A549 (cell line): ENCODE measurements around the gene EGFLAM. TPM values are rescaled to one million over a fixed set of nuclear protein-coding genes. Genes with fewer than 3 reads are reported as not detected.
A peak's percentile ranks its signal among the peaks of the same experiment; 100 is the strongest.

Experiments
- ATAC-seq, 2 experiments: fragments of 200-7000 bp in 1 of 2; fragments of >200 bp in 1 of 2; cut with Nextera tagmentation in 1 of 2; cut with Tn5 transposase in 1 of 2; 3 replicates each; pipeline versions ENCODE4 v1.8.0 to v1.9.1; 2018 to 2020; ENCODE audit warnings: mild to moderate bottlenecking in 1 of 2, moderate library complexity in 1 of 2
- CTCF ChIA-PET: fragments of 300-600 bp; sonication (Branson Sonifier 250); formaldehyde crosslinking; extraction: SDS; loops from one replicate; lab custom pipeline; 2021; ENCODE audit warnings: antibody characterized with exemption, inconsistent platforms; lab: Yijun Ruan, JAX
- POLR2A ChIA-PET: fragments of 350-600 bp; formaldehyde crosslinking; extraction: SDS; loops from one replicate; lab custom pipeline; 2021; ENCODE audit warnings: antibody characterized with exemption, inconsistent platforms; lab: Yijun Ruan, JAX
- DNase-seq, 2 experiments: peaks; one replicate each; pipeline versions ENCODE4 v3.0.0 to v3.0.0-alpha.2; 2011 to 2016; ENCODE audit warnings: low read depth in 1 of 2, low spot score in 1 of 2
- FAIRE-seq: peaks from 2 replicates; lab custom pipeline; 2011; peaks lifted over from hg19 to GRCh38; lab: Jason Lieb, UNC
- H3K27ac ChIP-seq, 2 experiments: fragments of >200 bp; sonication (Bioruptor Twin); formaldehyde crosslinking; 3 replicates each; pipeline ENCODE4 v1.5.1; 2016 to 2017
- H3K4me1 ChIP-seq: fragments of >200 bp; sonication (Bioruptor Twin); formaldehyde crosslinking; 3 replicates; pipeline ENCODE4 v1.6.1; 2016
- H3K4me2 ChIP-seq: fragments of >200 bp; sonication (Bioruptor Twin); formaldehyde crosslinking; 3 replicates; pipeline ENCODE4 v1.6.1; 2016
- H3K4me3 ChIP-seq: fragments of >200 bp; sonication (Bioruptor Twin); formaldehyde crosslinking; 3 replicates; pipeline ENCODE4 v1.5.1; 2016
- H3K9me3 ChIP-seq: fragments of >200 bp; sonication (Bioruptor Twin); formaldehyde crosslinking; 3 replicates; pipeline ENCODE4 v1.6.1; 2016
- ATOH8 ChIP-seq: fragments of 250-450 bp; sonication (Bioruptor Pico); IDR thresholded peaks from 2 replicates; pipeline ENCODE4 v1.5.0; 2020; ENCODE audit warnings: low read depth, mild to moderate bottlenecking, moderate library complexity
- BHLHE40 ChIP-seq: IDR thresholded peaks from 2 replicates; pipeline ENCODE4 v1.6.1; 2012; ENCODE audit warnings: low read depth, low read length, inconsistent platforms
- CBX8 ChIP-seq: fragments of 200-600 bp; sonication (generic); IDR thresholded peaks from 2 replicates; pipeline ENCODE4 v1.6.1; 2016
- CTCF ChIP-seq: fragments of >200 bp; sonication (Bioruptor Twin); formaldehyde crosslinking; IDR thresholded peaks from 3 replicates; pipeline ENCODE4 v1.5.1; 2016
- GATA3 ChIP-seq: IDR thresholded peaks from 2 replicates; pipeline ENCODE4 v1.6.1; 2012; ENCODE audit warnings: borderline replicate concordance
- HOXB13 ChIP-seq: fragments of 250-450 bp; sonication (Bioruptor Pico); IDR thresholded peaks from 2 replicates; pipeline ENCODE4 v1.5.0; 2020; ENCODE audit warnings: low read depth, mild to moderate bottlenecking, moderate library complexity
- MAFK ChIP-seq: fragments of 450-650 bp; IDR thresholded peaks from 2 replicates; pipeline ENCODE4 v1.6.1; 2014; ENCODE audit not compliant: partially characterized antibody
- MAX ChIP-seq: IDR thresholded peaks from 2 replicates; pipeline ENCODE4 v1.6.1; 2012
- MAZ ChIP-seq: fragments of 150-350 bp; IDR thresholded peaks from 2 replicates; pipeline ENCODE4 v1.6.1; 2014; ENCODE audit warnings: antibody characterized with exemption, low read depth, low read length, borderline replicate concordance
- MYC ChIP-seq: IDR thresholded peaks from 2 replicates; pipeline ENCODE4 v1.6.1; 2012; ENCODE audit warnings: mild to moderate bottlenecking, inconsistent platforms, low read length, improper control_type of control experiment, borderline replicate concordance
- NFE2L2 ChIP-seq: fragments of 150-350 bp; conservative IDR thresholded peaks from 2 replicates; pipeline ENCODE4 v1.6.1; 2014; ENCODE audit warnings: low read length
- NPAS2 ChIP-seq: fragments of 250-450 bp; sonication (Bioruptor Pico); IDR thresholded peaks from 2 replicates; pipeline ENCODE4 v1.8.0; 2022; ENCODE audit warnings: mild to moderate bottlenecking, moderate library complexity, borderline replicate concordance
- NR3C1 ChIP-seq: fragments of >200 bp; sonication (Bioruptor Twin); formaldehyde crosslinking; IDR thresholded peaks from 3 replicates; pipeline ENCODE4 v1.6.1; 2017
- PBX3 ChIP-seq: IDR thresholded peaks from 2 replicates; pipeline ENCODE4 v1.6.1; 2012
- POLR2AphosphoS2 ChIP-seq: conservative IDR thresholded peaks from 2 replicates; pipeline ENCODE4 v1.6.1; 2012; ENCODE audit warnings: low read length, improper control_type of control experiment, inconsistent platforms
- RNF2 ChIP-seq: fragments of 200-600 bp; sonication (generic); IDR thresholded peaks from 2 replicates; pipeline ENCODE4 v1.6.1; 2016; ENCODE audit warnings: low read depth, mild to moderate bottlenecking, antibody characterized with exemption, moderate library complexity, borderline replicate concordance
- TFCP2L1 ChIP-seq: fragments of 250-450 bp; sonication (Bioruptor Pico); IDR thresholded peaks from 2 replicates; pipeline ENCODE4 v1.5.0; 2021; ENCODE audit warnings: mild to moderate bottlenecking
- USF2 ChIP-seq: fragments of 450-650 bp; IDR thresholded peaks from 2 replicates; pipeline ENCODE4 v1.6.1; 2014; ENCODE audit warnings: antibody characterized with exemption
- ZNF302 ChIP-seq: fragments of 250-450 bp; sonication (Bioruptor Pico); IDR thresholded peaks from 2 replicates; pipeline ENCODE4 v1.9.0; 2021; ENCODE audit warnings: inconsistent platforms, mild to moderate bottlenecking, moderate library complexity
- ZSCAN20 ChIP-seq: fragments of 250-450 bp; sonication (Bioruptor Pico); IDR thresholded peaks from 2 replicates; pipeline ENCODE4 v1.8.0; 2022; ENCODE audit warnings: mild to moderate bottlenecking, moderate library complexity
- WGBS: methylation state at CpG from one replicate; pipeline ENCODE4 v1.1.6; 2017; ENCODE audit errors: missing lambda C conversion rate; 5-methylcytosine and 5-hydroxymethylcytosine counted together
- polyA plus RNA-seq, 4 experiments: library from polyadenylated mRNA; depleted of rRNA in 3 of 4; stranded (reverse); fragments of >200 nt; fragmentation: RNase III in 1 of 4; extraction: RNeasy Plus Mini Kit Qiagen cat#74134 plus additional on column Dnase treatment in 1 of 4; gene quantifications; 2 replicates in 3 of 4; 3 replicates in 1 of 4; pipeline ENCODE4 v1.2.3, GENCODE V29; 2011 to 2017
- TF ChIP-seq, protein P1 (sequence below): fragments of 200-600 bp; sonication (generic); IDR thresholded peaks from 2 replicates; pipeline ENCODE4 v1.6.1; 2016; ENCODE audit warnings: antibody characterized with exemption, mild to moderate bottlenecking, moderate library complexity

Gene EGFLAM
- polyA plus RNA-seq, 2 of the 4 experiments (the other 2 are of a cell fraction) = 0.13 TPM; not detected in 1

DNA sequence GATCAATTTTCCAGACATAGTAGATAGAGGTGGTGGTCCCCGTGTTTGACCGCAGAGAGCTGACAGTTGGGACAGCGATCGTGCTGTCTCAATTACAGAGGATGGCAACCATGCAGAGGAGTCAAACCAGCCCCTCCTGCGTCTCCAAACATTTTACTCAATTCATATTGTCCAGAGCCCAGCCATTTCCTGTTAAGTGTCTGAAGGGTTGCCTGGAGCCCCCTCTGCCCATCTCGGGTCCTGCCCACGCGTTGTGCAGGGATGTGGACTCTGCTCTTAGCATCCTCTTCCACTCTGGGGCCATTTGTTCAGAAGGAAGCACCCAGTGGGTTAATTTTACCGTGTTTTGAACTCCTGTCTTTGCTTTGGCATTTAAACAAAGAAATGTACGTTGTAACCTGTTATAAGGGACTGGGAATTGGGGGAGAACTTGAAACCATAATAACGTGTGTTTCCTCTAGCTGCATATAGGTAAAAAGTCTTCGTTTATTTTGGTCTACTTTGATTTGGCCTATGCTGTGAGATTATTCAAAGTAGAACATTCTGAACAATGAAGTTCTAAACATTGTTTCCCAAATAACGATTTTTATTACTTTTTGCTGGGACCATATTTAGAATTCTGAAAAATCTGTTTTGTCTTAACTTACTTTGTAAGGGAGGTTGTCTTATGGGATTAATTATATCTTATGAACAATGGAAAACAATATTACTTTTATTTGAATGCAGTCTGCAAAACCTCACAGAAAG lies 876 bp downstream of the EGFLAM start:
- Histone ChIP-seq H3K4me3 (peak overlapping the region; percentile 49), H3K9me3 (no peaks in the 10 kb centered on the region), H3K27ac (no peak overlapping the region), H3K4me2 (peak overlapping the region; percentile 96), H3K4me1 (peaks cover 4% of the 10 kb centered on the region; the same call in 1 of the 3 replicates)
- ChIA-PET CTCF (interaction anchor here (1.1 to 2.5 kb wide), 4 partner anchors 10 to 162 kb away, joined by 3 to 6 read pairs (median 4); no protein-coding TSS in a partner anchor), POLR2A (no interaction called here)
- 30% methylated on average over 13 of the region's 13 CpGs for WGBS
- FAIRE-seq = no peak
- TF ChIP-seq GATA3 (no peak), HOXB13 (CRISPR knock-in tag) (no peak), NFE2L2 (no peak), NPAS2 (CRISPR knock-in tag) (no peak), PBX3 (no peak), ZNF302 (CRISPR knock-in tag) (no peak), USF2 (no peak), ZSCAN20 (no peak), RNF2 (peak; percentile 95), BHLHE40 (no peak), POLR2AphosphoS2 (no peak), CBX8 (peak; percentile 78), ATOH8 (no peak), TFCP2L1 (no peak), NR3C1 (no peak)
- ATAC-seq = peak; percentile 42 to 63; a peak in 4 of 6 replicates
- DNase-seq = no peak

- no peak for FAIRE-seq
- no peaks in the 10 kb centered on the region for H3K9me3 ChIP-seq
- H3K4me1 ChIP-seq = peaks cover 4% of the 10 kb centered on the region; the same call in 1 of the 3 replicates
- 37% methylated on average over 6 of the region's 6 CpGs for WGBS
- no peak overlapping the region for H3K27ac ChIP-seq
- CTCF ChIA-PET = interaction anchor here (1.4 to 2.5 kb wide), 3 partner anchors 10 to 123 kb away, joined by 4 to 6 read pairs (median 4); no protein-coding TSS in a partner anchor
- no peak overlapping the region for H3K4me2 ChIP-seq
- ATAC-seq = no peak
- no peak overlapping the region for H3K4me3 ChIP-seq
- TF ChIP-seq USF2 (no peak), MYC (no peak), NPAS2 (CRISPR knock-in tag) (no peak), CTCF (no peak), MAFK (no peak), NR3C1 (no peak), MAX (no peak), MAZ (no peak)
- TF ChIP-seq, protein P1, sequence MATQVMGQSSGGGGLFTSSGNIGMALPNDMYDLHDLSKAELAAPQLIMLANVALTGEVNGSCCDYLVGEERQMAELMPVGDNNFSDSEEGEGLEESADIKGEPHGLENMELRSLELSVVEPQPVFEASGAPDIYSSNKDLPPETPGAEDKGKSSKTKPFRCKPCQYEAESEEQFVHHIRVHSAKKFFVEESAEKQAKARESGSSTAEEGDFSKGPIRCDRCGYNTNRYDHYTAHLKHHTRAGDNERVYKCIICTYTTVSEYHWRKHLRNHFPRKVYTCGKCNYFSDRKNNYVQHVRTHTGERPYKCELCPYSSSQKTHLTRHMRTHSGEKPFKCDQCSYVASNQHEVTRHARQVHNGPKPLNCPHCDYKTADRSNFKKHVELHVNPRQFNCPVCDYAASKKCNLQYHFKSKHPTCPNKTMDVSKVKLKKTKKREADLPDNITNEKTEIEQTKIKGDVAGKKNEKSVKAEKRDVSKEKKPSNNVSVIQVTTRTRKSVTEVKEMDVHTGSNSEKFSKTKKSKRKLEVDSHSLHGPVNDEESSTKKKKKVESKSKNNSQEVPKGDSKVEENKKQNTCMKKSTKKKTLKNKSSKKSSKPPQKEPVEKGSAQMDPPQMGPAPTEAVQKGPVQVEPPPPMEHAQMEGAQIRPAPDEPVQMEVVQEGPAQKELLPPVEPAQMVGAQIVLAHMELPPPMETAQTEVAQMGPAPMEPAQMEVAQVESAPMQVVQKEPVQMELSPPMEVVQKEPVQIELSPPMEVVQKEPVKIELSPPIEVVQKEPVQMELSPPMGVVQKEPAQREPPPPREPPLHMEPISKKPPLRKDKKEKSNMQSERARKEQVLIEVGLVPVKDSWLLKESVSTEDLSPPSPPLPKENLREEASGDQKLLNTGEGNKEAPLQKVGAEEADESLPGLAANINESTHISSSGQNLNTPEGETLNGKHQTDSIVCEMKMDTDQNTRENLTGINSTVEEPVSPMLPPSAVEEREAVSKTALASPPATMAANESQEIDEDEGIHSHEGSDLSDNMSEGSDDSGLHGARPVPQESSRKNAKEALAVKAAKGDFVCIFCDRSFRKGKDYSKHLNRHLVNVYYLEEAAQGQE = no peak
- TF ChIP-seq, all 56 proteins: peak for 0
- POLR2A ChIA-PET = no interaction called here
- DNase-seq = no peak
Observed at GRCh38 chr5:38259809-38260160, 1.4 kb downstream of the EGFLAM start.
